Measurements from ENCODE around the gene PROCA1. TPM values are rescaled to one million over a fixed set of nuclear protein-coding genes. Genes with fewer than 3 reads are reported as not detected.

Gene PROCA1
- total and polyA plus RNA-seq, 9 of the 15 experiments (the other 6 are each of a cell fraction or from before 2014, with no cell fraction given), result 0.78 to 16.2 (median 5.6) TPM

GRCh38 chr17:28661635-28662526 lies 49.8 kb downstream of the PROCA1 start, which contains the start of the genes SDF2 and SUPT6H (continued):
- TF ChIP-seq AFF4 (CRISPR knock-in tag; IDR thresholded peaks at IDR 0.05) (no peak), TAF1 (IDR thresholded peaks at IDR 0.05; ENCODE audit: control insufficient read depth, extremely low read depth, insufficient read depth, low read length, severe bottlenecking) (peak; percentile 91), KLF10 (CRISPR knock-in tag; IDR thresholded peaks at IDR 0.05) (no peak), ZNF644 (tag; IDR thresholded peaks at IDR 0.05; ENCODE audit: low read depth) (no peak), FOXJ3 (CRISPR knock-in tag; IDR thresholded peaks at IDR 0.05) (no peak), ZNF431 (CRISPR knock-in tag; IDR thresholded peaks at IDR 0.05) (peak; percentile 40; the same call in 1 of the 2 replicates), ZNF384 (IDR thresholded peaks at IDR 0.05; ENCODE audit: low read depth, low read length) (0 out of 2 replicates have a peak, but pooled peaks have one; percentile 3), PYGO2 (tag; IDR thresholded peaks at IDR 0.05) (no peak), VEZF1 (CRISPR knock-in tag; IDR thresholded peaks at IDR 0.05) (peak; percentile 89), CSDE1 (IDR thresholded peaks at IDR 0.05) (peak in 1 of 2 experiments; percentile 53; a peak in 1 of 4 replicates), TRIM25 (IDR thresholded peaks at IDR 0.05; ENCODE audit: borderline replicate concordance) (no peak), SMAD4 (CRISPR knock-in tag; conservative IDR thresholded peaks at IDR 0.05) (no peak), POLR2G (IDR thresholded peaks at IDR 0.05; ENCODE audit: low read depth, low read length) (peak; percentile 96), TEAD2 (tag; IDR thresholded peaks at IDR 0.05) (no peak), PHF8 (IDR thresholded peaks at IDR 0.05; ENCODE audit: borderline replicate concordance, low read length) (peak; percentile 96), MYC (IDR thresholded peaks at IDR 0.05; ENCODE audit: low read depth, low read length) (peak; percentile 75), MYC (CRISPR knock-in tag; IDR thresholded peaks at IDR 0.05; ENCODE audit: borderline replicate concordance, low read depth) (peak; percentile 64; the same call in 1 of the 2 replicates)
